Prostate gland (tissue), 2 donors: ENCODE measurements around the gene GALNT2. TPM values are rescaled to one million over a fixed set of nuclear protein-coding genes. Genes with fewer than 3 reads are reported as not detected.
A peak's percentile ranks its signal among the peaks of the same experiment; 100 is the strongest.

Experiments
- DNase-seq: peaks from one replicate; pipeline ENCODE4 v3.0.0-alpha.2; 2019; ENCODE audit warnings: low spot score
- H3K27ac ChIP-seq, 2 donors: fragments of 200-600 bp; sonication (generic); 2 replicates each; pipeline ENCODE4 v1.5.1; 2017 to 2019
- H3K27me3 ChIP-seq: fragments of 200-600 bp; sonication (generic); replicated peaks from 2 replicates; pipeline ENCODE4 v1.5.1; 2019; ENCODE audit not compliant: insufficient read depth
- H3K36me3 ChIP-seq, 2 donors: fragments of 200-600 bp; sonication (generic); 1 replicate in 1 of 2; 2 replicates in 1 of 2; pipeline versions ENCODE4 v1.5.1 to v1.8.1; 2017 to 2019
- H3K4me1 ChIP-seq: fragments of 200-600 bp; sonication (generic); replicated peaks from 2 replicates; pipeline ENCODE4 v1.5.1; 2019
- H3K4me3 ChIP-seq, 2 donors: fragments of 200-600 bp; sonication (generic); 2 replicates each; pipeline ENCODE4 v1.5.1; 2017 to 2019
- H3K9me3 ChIP-seq: fragments of 200-600 bp; sonication (generic); 2 replicates; pipeline ENCODE4 v1.5.1; 2017
- CTCF ChIP-seq, 4 experiments: fragments of 200-600 bp in 2 of 4; fragments of 450-650 bp in 2 of 4; sonication (generic) in 2 of 4; IDR thresholded peaks; 1 replicate in 3 of 4; 2 replicates in 1 of 4; pipeline ENCODE4 v1.5.1; 2016 to 2019; ENCODE audit warnings: antibody characterized with exemption in 4 of 4, mild to moderate bottlenecking in 2 of 4, moderate library complexity in 2 of 4
- POLR2A ChIP-seq: fragments of 450-650 bp; IDR thresholded peaks from one replicate; pipeline ENCODE4 v1.6.1; 2016; ENCODE audit warnings: antibody characterized with exemption, mild to moderate bottlenecking
- POLR2AphosphoS5 ChIP-seq: sonication (generic); formaldehyde crosslinking; IDR thresholded peaks from one replicate; pipeline ENCODE4 v1.6.1; 2017; ENCODE audit warnings: antibody characterized with exemption
- WGBS: methylation state at CpG from one replicate; pipeline ENCODE4 v1.1.5; 2018; 5-methylcytosine and 5-hydroxymethylcytosine counted together
- intact Hi-C: fragments of 100-400 bp; cut with DNase I; formaldehyde crosslinking; loops from one replicate; pipeline ENCODE4 v1.14.2; 2022
- total RNA-seq, 2 donors: library from RNA; depleted of rRNA; stranded (reverse); fragments of >200 nt; gene quantifications; one replicate each; pipeline ENCODE4 v1.1.0, GENCODE V29; 2016

The GALNT2 gene
- total RNA-seq, 2 donors from 2014 or later: 34.1 to 125 TPM

- 80% methylated on average over 17 of the region's 17 CpGs for WGBS
- no peak for TF ChIP-seq POLR2AphosphoS5
- no peak for TF ChIP-seq POLR2A
- TF ChIP-seq CTCF (IDR thresholded peaks at IDR 0.05): no peak
- Histone ChIP-seq H3K4me3 (no peak overlapping the region), H3K27ac (no peak overlapping the region), H3K36me3 (peaks cover 0 to 14% of the 10 kb centered on the region in 2 donors), H3K27me3 (no peaks in the 10 kb centered on the region), H3K9me3 (no peaks in the 10 kb centered on the region), H3K4me1 (no peaks in the 10 kb centered on the region)
- intact Hi-C loops: no loop called here
- no peak for DNase-seq
Observed at GRCh38 chr1:230267338-230268065, 200.5 kb downstream of the GALNT2 start.

DNA sequence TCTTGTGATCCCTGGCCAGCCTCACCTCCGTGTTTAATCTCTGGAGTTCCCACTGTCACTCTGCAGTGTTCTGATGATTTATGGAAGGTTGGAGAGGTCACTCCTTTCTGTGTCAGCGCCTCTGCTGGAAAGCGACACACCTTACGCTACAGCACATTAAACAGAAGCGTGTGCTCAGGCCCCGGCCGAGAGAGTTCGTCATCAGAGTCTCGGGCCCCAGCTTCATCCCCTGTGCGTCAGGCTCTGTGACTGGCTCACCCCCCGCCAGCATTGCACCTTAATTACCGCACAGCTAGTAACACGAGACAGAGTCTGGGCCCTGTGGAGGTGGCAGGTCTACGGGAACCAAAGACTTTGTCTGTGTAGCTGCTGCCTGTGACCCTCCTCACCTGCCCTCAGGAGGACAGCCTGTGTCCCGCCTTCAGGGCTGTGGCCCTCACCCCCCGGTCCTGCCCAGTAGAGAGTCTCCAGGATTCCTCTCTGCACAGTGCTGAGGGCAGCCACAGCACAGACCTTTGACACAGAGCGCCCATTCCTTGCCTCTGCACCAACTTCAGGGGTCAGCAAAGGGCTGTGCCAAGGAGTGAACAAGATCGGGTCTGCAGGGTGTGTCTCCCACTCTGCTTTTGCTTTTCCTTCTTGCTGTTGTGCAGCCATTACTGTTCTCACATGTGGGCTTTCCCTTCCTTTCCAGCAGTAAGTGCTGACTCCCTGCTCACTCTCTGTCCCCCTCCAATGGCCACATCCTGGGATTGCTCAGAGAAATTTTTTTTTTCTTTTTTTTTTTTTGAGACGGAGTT, 201.5 kb downstream of the GALNT2 start:
- Histone ChIP-seq H3K27me3 (no peaks in the 10 kb centered on the region), H3K4me3 (no peak overlapping the region), H3K27ac (no peak overlapping the region), H3K36me3 (peaks cover 0 to 11% of the 10 kb centered on the region in 2 donors), H3K9me3 (no peaks in the 10 kb centered on the region), H3K4me1 (no peaks in the 10 kb centered on the region)
- WGBS: 87% methylated on average over 19 of the region's 19 CpGs
- intact Hi-C loops: no loop called here
- DNase-seq: peak; percentile 17
- TF ChIP-seq POLR2AphosphoS5: peak; percentile 13
- TF ChIP-seq CTCF (IDR thresholded peaks at IDR 0.05): peak in 3 of 4 experiments; percentile 18 to 55 (median 47)
- TF ChIP-seq POLR2A: no peak

DNA sequence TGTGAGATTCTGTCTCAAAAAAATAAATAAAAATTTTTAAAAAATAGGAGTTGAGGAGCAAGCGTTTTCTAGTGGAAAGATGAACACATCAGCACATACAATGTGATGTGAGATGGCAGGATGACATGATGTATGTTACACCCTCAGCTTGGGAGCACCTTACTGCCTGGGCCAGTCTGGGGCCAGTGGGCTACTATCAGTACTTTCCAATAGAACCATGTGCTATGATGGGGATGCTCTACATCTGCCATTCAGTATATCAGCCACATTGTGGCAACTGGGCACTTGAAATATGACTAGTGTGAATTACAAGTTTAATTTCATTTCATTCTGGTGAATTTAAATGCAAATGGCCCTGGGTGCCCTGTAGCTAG, 203.1 kb downstream of the GALNT2 start:
- 96% methylated on average over 1 of the region's 1 CpG for WGBS
- no peak overlapping the region for H3K27ac ChIP-seq

DNA sequence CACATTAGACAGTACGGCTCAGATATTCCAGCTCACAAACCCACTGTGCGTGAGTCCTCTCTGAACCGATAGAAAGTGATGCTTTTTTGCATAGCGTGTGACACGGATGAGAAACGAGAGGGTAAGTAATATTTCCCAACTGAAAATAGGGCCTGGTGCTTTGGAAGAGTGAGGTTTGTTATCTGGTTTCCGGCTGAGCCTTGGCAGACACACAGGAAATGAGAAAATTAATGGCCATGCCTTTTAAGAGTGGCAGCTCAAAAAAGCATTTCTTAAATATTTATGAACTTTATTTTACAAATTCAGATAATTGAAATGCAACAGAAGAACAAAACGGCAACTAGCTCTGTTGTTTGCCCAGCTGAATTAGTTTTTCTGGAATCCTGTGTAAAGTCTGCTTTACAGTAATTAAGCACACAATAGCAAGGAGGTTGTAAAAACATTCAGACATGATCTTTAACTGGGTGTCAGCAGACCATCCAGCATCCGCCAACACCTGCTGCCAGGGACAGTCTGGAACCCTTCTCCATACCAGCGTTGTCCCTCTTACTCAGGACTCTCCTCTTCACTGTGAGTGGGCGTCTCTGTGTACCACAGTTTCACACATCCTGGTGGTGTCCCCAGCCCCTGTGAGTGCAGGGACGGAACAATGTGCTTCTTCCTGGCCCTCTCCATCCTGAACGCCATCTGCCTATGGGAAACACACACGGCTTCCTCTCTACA, 203.7 kb downstream of the GALNT2 start:
- Histone ChIP-seq H3K36me3 (no peaks in the 10 kb centered on the region), H3K27me3 (no peaks in the 10 kb centered on the region), H3K4me1 (no peaks in the 10 kb centered on the region), H3K9me3 (no peaks in the 10 kb centered on the region), H3K4me3 (no peak overlapping the region), H3K27ac (no peak overlapping the region)
- 40% methylated on average over 14 of the region's 14 CpGs for WGBS
- DNase-seq: no peak
- TF ChIP-seq CTCF (IDR thresholded peaks at IDR 0.05) (no peak), POLR2A (no peak), POLR2AphosphoS5 (no peak)
- intact Hi-C loops: no loop called here

More for the DNA sequence above, 203.1 kb downstream of the GALNT2 start:
- DNase-seq: no peak
- no peaks in the 10 kb centered on the region for H3K27me3 ChIP-seq
- intact Hi-C loops: no loop called here
- TF ChIP-seq CTCF (IDR thresholded peaks at IDR 0.05) (no peak), POLR2AphosphoS5 (no peak), POLR2A (no peak)
- H3K9me3 ChIP-seq: no peaks in the 10 kb centered on the region
- no peak overlapping the region for H3K4me3 ChIP-seq
- H3K36me3 ChIP-seq: no peaks in the 10 kb centered on the region
- H3K4me1 ChIP-seq: no peaks in the 10 kb centered on the region
